HCT116 (cell line): ENCODE data around the gene TMEM238. TPM values are rescaled to one million over a fixed set of nuclear protein-coding genes. Genes with fewer than 3 reads are reported as not detected.

Experiments
- ATAC-seq: fragments of 200-7000 bp; cut with Tn5 transposase; 2 replicates; pipeline ENCODE4 v1.9.1; 2020; ENCODE audit warnings: mild to moderate bottlenecking, moderate library complexity
- BruUV-seq: library from RNA; stranded (reverse); fragments of 400-500 nt; replicated peaks from 2 replicates; lab custom pipeline; 2021; lab: Mats Ljungman, UMichigan
- CTCF ChIA-PET: fragments of 300-600 bp; sonication (Branson Sonifier 250); formaldehyde crosslinking; loops from one replicate; lab custom pipeline; 2021; ENCODE audit warnings: antibody characterized with exemption; lab: Charles Lee
- POLR2A ChIA-PET: fragments of 300-600, 350-600 bp; sonication (Branson Sonifier 250); formaldehyde crosslinking; loops from one replicate; lab custom pipeline; 2021; ENCODE audit warnings: antibody characterized with exemption; lab: Charles Lee
- RAD21 ChIA-PET, 2 experiments: fragments of 300-600 bp; sonication (Branson Sonifier 250); formaldehyde crosslinking; loops; one replicate each; lab custom pipeline; 2023; ENCODE audit warnings: low total read pairs in 2 of 2; ENCODE audit not compliant: uncharacterized antibody in 2 of 2, unreplicated experiment in 2 of 2, low non-redundant PET in 1 of 2; lab: Charles Lee
- DNase-seq: peaks from one replicate; pipeline ENCODE4 v3.0.0-alpha.2; 2010; ENCODE audit warnings: low read depth, low spot score
- H2AFZ ChIP-seq: fragments of 200-600 bp; shearing (Covaris generic), sonication (generic); 2 replicates; pipeline ENCODE4 v1.6.1; 2017; ENCODE audit warnings: low read depth, mixed run types, mixed read lengths, antibody characterized with exemption, low read length; ENCODE audit not compliant: poor library complexity, severe bottlenecking
- H3K27ac ChIP-seq: 2 replicates; pipeline ENCODE4 v1.5.1; 2012; ENCODE audit warnings: low read depth, low read length
- H3K27me3 ChIP-seq: fragments of 200-600 bp; sonication (generic); 2 replicates; pipeline ENCODE4 v1.6.1; 2016; ENCODE audit warnings: mixed run types, low read length, mixed read lengths; ENCODE audit not compliant: insufficient read depth
- H3K36me3 ChIP-seq, 2 experiments: fragments of 200-500 bp in 1 of 2; fragments of 200-600 bp in 1 of 2; sonication (Bioruptor generic) in 1 of 2; sonication (generic) in 1 of 2; 2 replicates each; pipeline versions ENCODE4 v1.5.1 to v1.6.1; 2014 to 2016; ENCODE audit warnings: low read length in 2 of 2, inconsistent platforms in 1 of 2, mixed read lengths in 1 of 2, mixed run types in 1 of 2; ENCODE audit not compliant: insufficient read depth in 2 of 2, control insufficient read depth in 1 of 2
- H3K4me1 ChIP-seq, 2 experiments: fragments of 200-600 bp in 1 of 2; sonication (generic) in 1 of 2; 2 replicates each; pipeline versions ENCODE4 v1.5.1 to v1.6.1; 2012 to 2017; ENCODE audit warnings: low read length in 2 of 2, inconsistent platforms in 1 of 2, mild to moderate bottlenecking in 1 of 2, mixed read lengths in 1 of 2, mixed run types in 1 of 2, moderate library complexity in 1 of 2; ENCODE audit not compliant: insufficient read depth in 2 of 2, control insufficient read depth in 1 of 2
- H3K4me2 ChIP-seq: fragments of 200-600 bp; sonication (generic); 2 replicates; pipeline ENCODE4 v1.6.1; 2017; ENCODE audit warnings: mixed run types, low read length, mixed read lengths
- H3K4me3 ChIP-seq, 2 experiments: fragments of 200-600 bp in 1 of 2; sonication (generic) in 1 of 2; replicated peaks in 1 of 2; 2 replicates each; pipeline ENCODE4 v1.5.1; 2011 to 2016; ENCODE audit warnings: low read length in 2 of 2, control low read depth in 1 of 2, low read depth in 1 of 2, mild to moderate bottlenecking in 1 of 2, mixed read lengths in 1 of 2, mixed run types in 1 of 2
- H3K79me2 ChIP-seq: fragments of 200-600 bp; sonication (generic); 2 replicates; pipeline ENCODE4 v1.6.1; 2017; ENCODE audit warnings: mild to moderate bottlenecking, mixed run types, low read length, moderate library complexity, mixed read lengths; ENCODE audit not compliant: insufficient read depth
- H3K9ac ChIP-seq: fragments of 200-600 bp; sonication (generic); 2 replicates; pipeline ENCODE4 v1.6.1; 2016; ENCODE audit warnings: low read length, mixed read lengths
- H3K9me2 ChIP-seq: fragments of 200-600 bp; sonication (generic), shearing (Covaris generic); 2 replicates; pipeline ENCODE4 v1.6.1; 2017; ENCODE audit warnings: mixed run types, mild to moderate bottlenecking, moderate library complexity; ENCODE audit not compliant: insufficient read depth
- H3K9me3 ChIP-seq, 2 experiments: fragments of 200-500 bp in 1 of 2; fragments of 200-600 bp in 1 of 2; sonication (Bioruptor generic) in 1 of 2; sonication (generic) in 1 of 2; 2 replicates each; pipeline ENCODE4 v1.6.1; 2014 to 2017; ENCODE audit warnings: low read length in 2 of 2, mixed read lengths in 2 of 2, inconsistent platforms in 1 of 2, low read depth in 1 of 2, mild to moderate bottlenecking in 1 of 2, mixed run types in 1 of 2, moderate library complexity in 1 of 2; ENCODE audit not compliant: control insufficient read depth in 1 of 2, insufficient read depth in 1 of 2
- H4K20me1 ChIP-seq: fragments of 200-600 bp; sonication (generic), shearing (Covaris generic); 2 replicates; pipeline ENCODE4 v1.6.1; 2017; ENCODE audit warnings: mixed run types, mild to moderate bottlenecking, moderate library complexity; ENCODE audit not compliant: insufficient read depth
- CEBPB ChIP-seq: IDR thresholded peaks from 2 replicates; pipeline ENCODE4 v1.6.1; 2012; ENCODE audit warnings: low read depth
- EGR1 ChIP-seq: IDR thresholded peaks from 2 replicates; pipeline ENCODE4 v1.6.1; 2012; ENCODE audit warnings: low read depth
- ELF1 ChIP-seq: IDR thresholded peaks from 2 replicates; pipeline ENCODE4 v1.6.1; 2012; ENCODE audit warnings: low read depth, borderline replicate concordance
- FOSL1 ChIP-seq: IDR thresholded peaks from 2 replicates; pipeline ENCODE4 v1.6.1; 2012; ENCODE audit warnings: low read depth
- SIN3A ChIP-seq: IDR thresholded peaks from 2 replicates; pipeline ENCODE4 v1.6.1; 2012; ENCODE audit warnings: low read depth
- SP1 ChIP-seq: IDR thresholded peaks from 2 replicates; pipeline ENCODE4 v1.6.1; 2012; ENCODE audit warnings: low read depth
- YY1 ChIP-seq: IDR thresholded peaks from 2 replicates; pipeline ENCODE4 v1.6.1; 2011; ENCODE audit warnings: low read length, low read depth, moderate library complexity, mild to moderate bottlenecking; ENCODE audit not compliant: insufficient replicate concordance; ENCODE audit errors: extremely low read depth
- ZFX ChIP-seq: fragments of 450-650 bp; IDR thresholded peaks from 2 replicates; pipeline ENCODE4 v1.6.1; 2017
- intact Hi-C: fragments of 100-400 bp; cut with micrococcal nuclease; formaldehyde crosslinking; loops from 2 replicates; pipeline ENCODE4 v1.10.0; 2022
- total RNA-seq: library from RNA; stranded (reverse); gene quantifications from one replicate; pipeline ENCODE4 v1.2.1, GENCODE V29; 2021; ENCODE audit not compliant: unreplicated experiment
- TF ChIP-seq, protein P1 (sequence below): IDR thresholded peaks from 2 replicates; pipeline ENCODE4 v1.6.1; 2012
- TF ChIP-seq, protein P2 (sequence below): IDR thresholded peaks from 2 replicates; pipeline ENCODE4 v1.6.1; 2012
- TF ChIP-seq, protein P3 (sequence below): IDR thresholded peaks from 2 replicates; pipeline ENCODE4 v1.6.1; 2012; ENCODE audit warnings: low read depth
- TF ChIP-seq, protein P4 (sequence below), 3 experiments: fragments of 200-600 bp in 1 of 3; sonication (generic) in 1 of 3; IDR thresholded peaks in 2 of 3; conservative IDR thresholded peaks in 1 of 3; 2 replicates each; pipeline ENCODE4 v1.5.1; 2012 to 2017; ENCODE audit warnings: low read depth in 2 of 3, low read length in 2 of 3, antibody characterized with exemption in 1 of 3, borderline replicate concordance in 1 of 3, control low read depth in 1 of 3, mild to moderate bottlenecking in 1 of 3, mixed read lengths in 1 of 3, mixed run types in 1 of 3, moderate library complexity in 1 of 3; ENCODE audit not compliant: insufficient read depth in 1 of 3

Gene TMEM238
- total RNA-seq, 1 experiment from 2014 or later, result 21.0 TPM

DNA sequence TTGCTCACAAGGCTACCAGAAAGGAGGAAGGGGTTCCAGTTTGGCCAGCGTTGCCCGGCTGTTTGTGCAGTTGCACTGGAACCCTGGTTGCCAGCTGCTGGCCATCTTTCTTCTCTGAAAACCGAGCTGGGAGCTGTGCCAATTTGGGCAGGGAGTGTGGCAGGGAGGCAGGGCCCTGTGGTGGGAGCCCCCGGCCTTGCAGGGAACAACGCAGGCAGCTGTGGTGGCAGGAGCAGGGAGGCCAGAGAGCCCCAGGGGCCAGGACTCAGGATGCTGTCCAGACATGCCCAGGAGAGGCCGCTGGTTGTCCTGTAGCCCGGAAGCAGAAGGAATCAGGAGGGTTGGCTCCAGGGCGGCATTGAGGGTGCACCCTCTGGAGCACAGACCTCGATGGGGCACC, 39.6 kb downstream of the TMEM238 start:
- Histone ChIP-seq H3K9ac (no peak overlapping the region), H3K4me2 (no peak overlapping the region), H4K20me1 (no peaks in the 10 kb centered on the region), H3K27me3 (no peaks in the 10 kb centered on the region), H3K27ac (no peak overlapping the region; the same call in 1 of the 2 replicates), H3K9me3 (no peaks in the 10 kb centered on the region), H3K79me2 (peaks cover 9% of the 10 kb centered on the region; the same call in 1 of the 2 replicates), H3K4me1 (peaks cover 10 to 34% of the 10 kb centered on the region in 2 experiments; a peak in 3 of 4 replicates), H2AFZ (no peak overlapping the region), H3K9me2 (no peaks in the 10 kb centered on the region), H3K4me3 (no peak overlapping the region), H3K36me3 (peaks cover 4 to 5% of the 10 kb centered on the region in 2 experiments; a peak in 3 of 4 replicates)
- ChIA-PET POLR2A (no interaction called here), RAD21 (no interaction called here), CTCF (no interaction called here)
- TF ChIP-seq, protein P1, sequence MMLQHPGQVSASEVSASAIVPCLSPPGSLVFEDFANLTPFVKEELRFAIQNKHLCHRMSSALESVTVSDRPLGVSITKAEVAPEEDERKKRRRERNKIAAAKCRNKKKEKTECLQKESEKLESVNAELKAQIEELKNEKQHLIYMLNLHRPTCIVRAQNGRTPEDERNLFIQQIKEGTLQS, result no peak
- no peak for TF ChIP-seq FOSL1
- TF ChIP-seq CEBPB, result no peak
- TF ChIP-seq SP1, result no peak
- TF ChIP-seq, protein P2, sequence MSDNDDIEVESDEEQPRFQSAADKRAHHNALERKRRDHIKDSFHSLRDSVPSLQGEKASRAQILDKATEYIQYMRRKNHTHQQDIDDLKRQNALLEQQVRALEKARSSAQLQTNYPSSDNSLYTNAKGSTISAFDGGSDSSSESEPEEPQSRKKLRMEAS, result no peak
- DNase-seq (no peak), ATAC-seq (no peak)
- BruUV-seq, result no TSS peak
- intact Hi-C loops, result no loop called here

DNA sequence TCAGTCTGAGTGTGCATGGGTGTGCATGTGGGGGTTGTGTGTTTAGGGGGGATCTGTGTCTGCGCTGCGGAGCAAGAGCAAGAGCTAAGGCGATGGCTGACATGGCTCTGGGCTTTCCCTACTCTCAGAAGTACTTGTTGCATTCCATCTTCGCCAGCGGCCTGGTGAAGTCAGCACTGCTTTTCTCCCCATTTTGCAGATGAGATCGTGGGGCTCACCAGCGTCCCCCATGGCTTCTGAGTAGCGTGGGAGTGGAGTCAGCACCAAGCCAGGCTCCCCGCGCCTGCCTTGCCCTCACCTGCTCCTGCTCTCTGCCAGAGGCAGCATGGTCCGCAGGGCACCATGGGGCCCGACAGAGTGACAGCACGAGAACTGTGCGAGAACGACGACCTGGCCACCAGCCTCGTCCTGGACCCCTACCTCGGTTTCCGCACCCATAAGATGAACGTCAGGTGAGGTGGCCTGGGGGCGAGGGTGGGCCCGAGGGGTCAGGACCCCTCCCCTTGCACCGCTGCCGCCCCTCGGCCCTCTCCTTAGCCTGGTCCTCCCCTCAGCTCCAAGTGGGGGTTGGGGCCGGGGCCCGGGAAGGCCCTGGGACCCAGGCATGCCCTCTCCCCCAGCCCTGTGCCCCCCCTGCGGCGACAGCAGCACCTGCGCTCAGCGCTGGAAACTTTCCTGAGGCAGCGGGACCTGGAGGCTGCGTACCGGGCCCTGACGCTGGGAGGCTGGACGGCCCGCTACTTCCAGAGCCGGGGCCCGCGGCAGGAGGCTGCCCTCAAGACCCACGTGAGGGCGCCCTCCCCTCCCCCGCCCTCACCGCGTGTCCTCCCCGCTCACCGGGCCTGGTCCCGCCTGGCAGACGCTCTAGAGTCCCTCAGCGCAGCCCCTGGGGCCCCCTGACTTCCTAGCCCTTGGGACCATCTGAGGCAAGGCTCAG, 42.2 kb downstream of the TMEM238 start:
- peaks cover 4 to 5% of the 10 kb centered on the region in 2 experiments; a peak in 3 of 4 replicates for H3K36me3 ChIP-seq
- H3K9me3 ChIP-seq, result no peaks in the 10 kb centered on the region
- H3K9me2 ChIP-seq, result no peaks in the 10 kb centered on the region
- POLR2A ChIA-PET, result no interaction called here
- peak overlapping the region; percentile 85; the same call in 1 of the 2 replicates for H3K9ac ChIP-seq
- H4K20me1 ChIP-seq, result no peaks in the 10 kb centered on the region
- H3K4me3 ChIP-seq, result peak overlapping the region; percentile 16 to 74; a peak in 3 of 4 replicates
- intact Hi-C loops, result no loop called here
- BruUV-seq, result TSS peak; percentile 65
- no peak overlapping the region for H2AFZ ChIP-seq
- no peak for ATAC-seq
- peaks cover 17 to 48% of the 10 kb centered on the region in 2 experiments for H3K4me1 ChIP-seq
- H3K27ac ChIP-seq, result no peak overlapping the region
- no peak for DNase-seq
- CTCF ChIA-PET, result no interaction called here
- RAD21 ChIA-PET, result no interaction called here
- H3K27me3 ChIP-seq, result no peaks in the 10 kb centered on the region
- peaks cover 9% of the 10 kb centered on the region; the same call in 1 of the 2 replicates for H3K79me2 ChIP-seq
- peak overlapping the region; percentile 98 for H3K4me2 ChIP-seq
- TF ChIP-seq ELF1, result no peak
- TF ChIP-seq, protein P3, sequence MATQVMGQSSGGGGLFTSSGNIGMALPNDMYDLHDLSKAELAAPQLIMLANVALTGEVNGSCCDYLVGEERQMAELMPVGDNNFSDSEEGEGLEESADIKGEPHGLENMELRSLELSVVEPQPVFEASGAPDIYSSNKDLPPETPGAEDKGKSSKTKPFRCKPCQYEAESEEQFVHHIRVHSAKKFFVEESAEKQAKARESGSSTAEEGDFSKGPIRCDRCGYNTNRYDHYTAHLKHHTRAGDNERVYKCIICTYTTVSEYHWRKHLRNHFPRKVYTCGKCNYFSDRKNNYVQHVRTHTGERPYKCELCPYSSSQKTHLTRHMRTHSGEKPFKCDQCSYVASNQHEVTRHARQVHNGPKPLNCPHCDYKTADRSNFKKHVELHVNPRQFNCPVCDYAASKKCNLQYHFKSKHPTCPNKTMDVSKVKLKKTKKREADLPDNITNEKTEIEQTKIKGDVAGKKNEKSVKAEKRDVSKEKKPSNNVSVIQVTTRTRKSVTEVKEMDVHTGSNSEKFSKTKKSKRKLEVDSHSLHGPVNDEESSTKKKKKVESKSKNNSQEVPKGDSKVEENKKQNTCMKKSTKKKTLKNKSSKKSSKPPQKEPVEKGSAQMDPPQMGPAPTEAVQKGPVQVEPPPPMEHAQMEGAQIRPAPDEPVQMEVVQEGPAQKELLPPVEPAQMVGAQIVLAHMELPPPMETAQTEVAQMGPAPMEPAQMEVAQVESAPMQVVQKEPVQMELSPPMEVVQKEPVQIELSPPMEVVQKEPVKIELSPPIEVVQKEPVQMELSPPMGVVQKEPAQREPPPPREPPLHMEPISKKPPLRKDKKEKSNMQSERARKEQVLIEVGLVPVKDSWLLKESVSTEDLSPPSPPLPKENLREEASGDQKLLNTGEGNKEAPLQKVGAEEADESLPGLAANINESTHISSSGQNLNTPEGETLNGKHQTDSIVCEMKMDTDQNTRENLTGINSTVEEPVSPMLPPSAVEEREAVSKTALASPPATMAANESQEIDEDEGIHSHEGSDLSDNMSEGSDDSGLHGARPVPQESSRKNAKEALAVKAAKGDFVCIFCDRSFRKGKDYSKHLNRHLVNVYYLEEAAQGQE, result no peak
- no peak for TF ChIP-seq EGR1
- TF ChIP-seq, protein P2, result no peak
- TF ChIP-seq ZFX, result no peak
- TF ChIP-seq, protein P4, sequence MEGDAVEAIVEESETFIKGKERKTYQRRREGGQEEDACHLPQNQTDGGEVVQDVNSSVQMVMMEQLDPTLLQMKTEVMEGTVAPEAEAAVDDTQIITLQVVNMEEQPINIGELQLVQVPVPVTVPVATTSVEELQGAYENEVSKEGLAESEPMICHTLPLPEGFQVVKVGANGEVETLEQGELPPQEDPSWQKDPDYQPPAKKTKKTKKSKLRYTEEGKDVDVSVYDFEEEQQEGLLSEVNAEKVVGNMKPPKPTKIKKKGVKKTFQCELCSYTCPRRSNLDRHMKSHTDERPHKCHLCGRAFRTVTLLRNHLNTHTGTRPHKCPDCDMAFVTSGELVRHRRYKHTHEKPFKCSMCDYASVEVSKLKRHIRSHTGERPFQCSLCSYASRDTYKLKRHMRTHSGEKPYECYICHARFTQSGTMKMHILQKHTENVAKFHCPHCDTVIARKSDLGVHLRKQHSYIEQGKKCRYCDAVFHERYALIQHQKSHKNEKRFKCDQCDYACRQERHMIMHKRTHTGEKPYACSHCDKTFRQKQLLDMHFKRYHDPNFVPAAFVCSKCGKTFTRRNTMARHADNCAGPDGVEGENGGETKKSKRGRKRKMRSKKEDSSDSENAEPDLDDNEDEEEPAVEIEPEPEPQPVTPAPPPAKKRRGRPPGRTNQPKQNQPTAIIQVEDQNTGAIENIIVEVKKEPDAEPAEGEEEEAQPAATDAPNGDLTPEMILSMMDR (IDR thresholded peaks at IDR 0.05 in 2 of 3, conservative IDR thresholded peaks at IDR 0.05 in 1 of 3; ENCODE audit: borderline replicate concordance in 1 of 3, insufficient read depth in 1 of 3, low read depth in 2 of 3, low read length in 2 of 3), result no peak
- no peak for TF ChIP-seq FOSL1
- no peak for TF ChIP-seq SIN3A
- no peak for TF ChIP-seq YY1
